Measurements from ENCODE around the gene GATAD2B.

GRCh38 chr1:153774780-153775457, 147.9 kb downstream of the GATAD2B start, which contains the start of gene SLC27A3:
- TF ChIP-seq, protein P1, sequence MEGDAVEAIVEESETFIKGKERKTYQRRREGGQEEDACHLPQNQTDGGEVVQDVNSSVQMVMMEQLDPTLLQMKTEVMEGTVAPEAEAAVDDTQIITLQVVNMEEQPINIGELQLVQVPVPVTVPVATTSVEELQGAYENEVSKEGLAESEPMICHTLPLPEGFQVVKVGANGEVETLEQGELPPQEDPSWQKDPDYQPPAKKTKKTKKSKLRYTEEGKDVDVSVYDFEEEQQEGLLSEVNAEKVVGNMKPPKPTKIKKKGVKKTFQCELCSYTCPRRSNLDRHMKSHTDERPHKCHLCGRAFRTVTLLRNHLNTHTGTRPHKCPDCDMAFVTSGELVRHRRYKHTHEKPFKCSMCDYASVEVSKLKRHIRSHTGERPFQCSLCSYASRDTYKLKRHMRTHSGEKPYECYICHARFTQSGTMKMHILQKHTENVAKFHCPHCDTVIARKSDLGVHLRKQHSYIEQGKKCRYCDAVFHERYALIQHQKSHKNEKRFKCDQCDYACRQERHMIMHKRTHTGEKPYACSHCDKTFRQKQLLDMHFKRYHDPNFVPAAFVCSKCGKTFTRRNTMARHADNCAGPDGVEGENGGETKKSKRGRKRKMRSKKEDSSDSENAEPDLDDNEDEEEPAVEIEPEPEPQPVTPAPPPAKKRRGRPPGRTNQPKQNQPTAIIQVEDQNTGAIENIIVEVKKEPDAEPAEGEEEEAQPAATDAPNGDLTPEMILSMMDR (IDR thresholded peaks at IDR 0.05; ENCODE audit: low read length), result no peak
- TF ChIP-seq EZH2 (IDR thresholded peaks at IDR 0.05; ENCODE audit: borderline replicate concordance, low read length), result no peak

Data from OCI-LY1 (cell line).